Activated naive CD4-positive, alpha-beta T cell treated with anti-CD3 and anti-CD28 coated beads for 36 hours (primary cell): Measurements from ENCODE around the gene DMXL1. TPM values are rescaled to one million over a fixed set of nuclear protein-coding genes. Genes with fewer than 3 reads are reported as not detected.

ENCODE experiments used
- CTCF ChIA-PET: fragments of 350-600 bp; sonication (Branson Sonifier 250); formaldehyde crosslinking; loops from one replicate; lab custom pipeline; 2021; ENCODE audit warnings: antibody characterized with exemption; lab: Charles Lee
- DNase-seq: peaks from one replicate; pipeline ENCODE4 v3.0.0-alpha.2; 2020
- H3K27ac Mint-ChIP-seq: one replicate; pipeline ENCODE4 v1.8.0; 2021; ENCODE audit warnings: mild to moderate bottlenecking, mixed read lengths
- H3K27me3 Mint-ChIP-seq: one replicate; pipeline ENCODE4 v1.8.0; 2021; ENCODE audit warnings: low read depth, mixed read lengths
- H3K36me3 Mint-ChIP-seq: one replicate; pipeline ENCODE4 v1.8.0; 2021; ENCODE audit warnings: low read depth, mixed read lengths
- H3K4me1 Mint-ChIP-seq: one replicate; pipeline ENCODE4 v1.8.0; 2021; ENCODE audit warnings: low read depth, mixed read lengths
- H3K4me3 Mint-ChIP-seq: one replicate; pipeline ENCODE4 v1.8.0; 2021; ENCODE audit warnings: mild to moderate bottlenecking, moderate library complexity, mixed read lengths
- H3K9me3 Mint-ChIP-seq: one replicate; pipeline ENCODE4 v1.8.0; 2021; ENCODE audit warnings: mixed read lengths
- intact Hi-C: fragments of 100-400 bp; cut with micrococcal nuclease; formaldehyde crosslinking; loops from one replicate; pipeline ENCODE4 v1.15.1; 2023
- total RNA-seq, 2 experiments: library from RNA; stranded (reverse); gene quantifications; one replicate each; pipeline ENCODE4 v1.2.3, GENCODE V29; 2021

The DMXL1 gene
- total RNA-seq, 2 experiments from 2014 or later = 16.4 to 18.0 TPM

DNA sequence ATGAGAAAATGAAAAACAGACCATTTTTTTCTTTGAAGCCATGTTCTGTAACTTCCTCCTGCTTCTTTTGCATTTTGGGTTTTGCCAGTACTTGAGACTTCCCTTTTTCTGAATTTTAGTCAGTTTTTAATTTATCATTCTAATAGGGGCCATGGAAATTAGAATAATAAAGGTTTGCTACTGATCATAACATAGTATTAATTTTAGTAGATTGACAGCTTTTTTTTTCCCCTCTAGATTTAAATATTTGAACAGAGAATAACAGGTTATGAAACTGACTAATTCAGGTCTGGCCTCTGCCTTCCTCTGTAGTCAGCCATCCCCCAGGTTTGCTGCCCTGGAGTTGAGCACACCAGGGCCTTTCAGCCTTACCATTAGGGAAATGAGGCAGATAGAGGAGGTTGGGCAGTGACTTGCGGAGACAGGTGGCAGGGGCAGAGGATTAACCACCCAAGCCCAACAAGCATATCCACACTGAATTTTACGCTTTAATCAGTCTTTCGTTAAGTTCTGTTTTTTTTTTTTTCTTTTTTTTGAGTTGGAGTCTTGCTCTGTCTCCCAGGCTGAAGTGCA is 204.8 kb downstream of the DMXL1 start:
- intact Hi-C loops = loop anchor here (1.0 kb wide), 1 partner anchor 34 kb away; no protein-coding TSS in a partner anchor
- H3K9me3 Mint-ChIP-seq = no peaks in the 10 kb centered on the region
- peak overlapping the region; percentile 97 for H3K27ac Mint-ChIP-seq
- no peaks in the 10 kb centered on the region for H3K27me3 Mint-ChIP-seq
- H3K36me3 Mint-ChIP-seq = peaks cover 32% of the 10 kb centered on the region
- peak overlapping the region; percentile 49 for H3K4me3 Mint-ChIP-seq
- CTCF ChIA-PET = interaction anchor here (1.2 to 4.1 kb wide), 4 partner anchors 12 to 47 kb away, joined by 3 to 19 read pairs (median 4); no protein-coding TSS in a partner anchor
- peak; percentile 68 for DNase-seq
- peaks cover 97% of the 10 kb centered on the region for H3K4me1 Mint-ChIP-seq

DNA sequence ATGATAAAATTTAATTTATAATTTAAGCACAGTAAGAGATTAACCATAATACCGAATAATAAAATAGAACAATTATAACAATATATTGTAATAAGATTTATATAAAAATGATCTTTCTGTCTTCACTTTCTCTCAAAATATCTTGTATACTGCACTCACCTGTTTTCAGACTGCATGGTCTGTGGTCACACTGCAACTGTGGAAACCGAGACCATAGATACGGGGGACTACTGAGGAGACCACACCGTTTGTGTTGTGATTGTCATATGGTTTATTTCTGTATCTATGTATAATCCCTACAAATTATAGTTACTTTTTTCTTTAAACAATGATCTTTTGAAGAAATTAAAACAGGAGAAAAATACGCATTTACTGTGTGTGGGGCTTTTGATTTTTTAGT is 206.1 kb downstream of the DMXL1 start:
- DNase-seq = no peak
- Mint-ChIP-seq H3K36me3 (peaks cover 26% of the 10 kb centered on the region), H3K27ac (peak overlapping the region; percentile 95), H3K4me3 (peak overlapping the region; percentile 22), H3K9me3 (no peaks in the 10 kb centered on the region), H3K27me3 (no peaks in the 10 kb centered on the region), H3K4me1 (peaks cover 98% of the 10 kb centered on the region)
- intact Hi-C loops = no loop called here
- CTCF ChIA-PET = interaction anchor here (1.4 kb wide), 1 partner anchor 9 kb away, joined by 5 read pairs; no protein-coding TSS in a partner anchor

DNA sequence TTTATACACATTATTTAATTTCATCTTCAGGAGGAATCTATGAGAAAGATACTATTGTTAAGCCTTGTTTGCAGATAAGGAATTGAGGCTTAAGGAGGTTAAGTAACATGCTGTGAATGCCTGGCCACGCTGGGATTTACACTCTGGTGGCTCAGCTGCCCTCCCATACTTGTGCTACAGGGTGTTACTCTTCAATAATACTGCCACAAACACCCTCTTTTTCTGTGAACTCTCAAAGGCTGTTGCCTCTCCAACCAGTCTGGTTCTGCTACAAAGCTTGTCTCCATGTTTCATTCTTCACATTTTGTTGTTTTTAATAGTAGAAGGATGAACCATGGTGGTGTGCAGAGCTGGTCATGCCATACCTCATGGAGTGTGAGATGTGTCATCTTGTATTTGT is 208.2 kb downstream of the DMXL1 start:
- peaks cover 32% of the 10 kb centered on the region for H3K36me3 Mint-ChIP-seq
- intact Hi-C loops = loop anchor here (1.0 kb wide), 1 partner anchor 9 kb away; no protein-coding TSS in a partner anchor
- peak overlapping the region; percentile 67 for H3K4me3 Mint-ChIP-seq
- H3K27me3 Mint-ChIP-seq = no peaks in the 10 kb centered on the region
- H3K27ac Mint-ChIP-seq = peak overlapping the region; percentile 95
- no peak for DNase-seq
- H3K9me3 Mint-ChIP-seq = no peaks in the 10 kb centered on the region
- peaks cover 98% of the 10 kb centered on the region for H3K4me1 Mint-ChIP-seq
- CTCF ChIA-PET = interaction anchor here (1.1 to 1.3 kb wide), 2 partner anchors 8 to 37 kb away, joined by 3 to 4 read pairs; no protein-coding TSS in a partner anchor

DNA sequence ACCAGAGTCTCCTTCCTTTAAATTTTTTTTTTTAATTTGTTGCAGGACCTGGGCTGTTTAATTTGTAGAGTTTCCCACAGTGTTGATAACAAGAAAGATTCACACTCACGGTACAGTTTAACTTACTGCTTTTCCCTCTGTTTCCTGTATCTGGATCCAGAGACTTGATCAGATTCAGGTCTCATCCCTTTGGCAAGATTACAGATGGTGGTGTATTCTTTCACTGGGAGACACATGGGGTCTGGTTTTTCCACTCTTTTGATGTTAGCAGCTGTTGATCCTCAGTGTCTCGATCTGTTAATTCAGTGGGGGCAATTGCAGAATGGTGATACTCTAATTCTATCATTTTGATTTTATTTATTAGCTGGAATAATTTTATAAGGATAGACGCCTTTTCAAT is 209.5 kb downstream of the DMXL1 start:
- Mint-ChIP-seq H3K27ac (peak overlapping the region; percentile 82), H3K4me3 (no peak overlapping the region), H3K27me3 (no peaks in the 10 kb centered on the region), H3K9me3 (no peaks in the 10 kb centered on the region), H3K4me1 (peaks cover 97% of the 10 kb centered on the region), H3K36me3 (peaks cover 30% of the 10 kb centered on the region)
- intact Hi-C loops = no loop called here
- CTCF ChIA-PET = interaction anchor here (0.6 to 1.6 kb wide), 4 partner anchors 10 to 131 kb away, joined by 3 to 6 read pairs (median 4); no protein-coding TSS in a partner anchor
- no peak for DNase-seq

DNA sequence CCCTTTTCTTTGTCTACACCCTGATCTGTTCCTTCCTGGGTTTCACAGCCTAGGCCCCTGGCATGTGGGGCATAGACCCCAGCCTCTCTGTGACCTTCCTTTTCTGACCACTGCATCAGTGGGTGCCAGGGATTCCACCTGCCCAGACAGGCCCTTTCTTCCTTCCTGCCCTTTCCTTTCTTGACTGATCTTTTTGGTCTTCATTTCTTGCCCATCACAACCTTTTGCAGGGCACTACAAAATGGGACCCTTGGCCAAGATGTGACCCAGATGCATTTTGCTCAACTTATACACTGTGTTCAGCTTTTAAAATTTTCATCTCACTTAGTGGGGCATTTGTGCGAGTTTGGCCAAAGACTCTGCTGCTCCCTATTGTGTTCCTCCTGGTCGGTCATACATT is 211.7 kb downstream of the DMXL1 start:
- DNase-seq = no peak
- intact Hi-C loops = no loop called here
- Mint-ChIP-seq H3K4me1 (peaks cover 99% of the 10 kb centered on the region), H3K9me3 (no peaks in the 10 kb centered on the region), H3K27me3 (no peaks in the 10 kb centered on the region), H3K27ac (peak overlapping the region; percentile 90), H3K36me3 (peaks cover 23% of the 10 kb centered on the region), H3K4me3 (no peak overlapping the region)
- CTCF ChIA-PET = interaction anchor here (2.0 kb wide), 1 partner anchor 8 kb away, joined by 7 read pairs; no protein-coding TSS in a partner anchor

DNA sequence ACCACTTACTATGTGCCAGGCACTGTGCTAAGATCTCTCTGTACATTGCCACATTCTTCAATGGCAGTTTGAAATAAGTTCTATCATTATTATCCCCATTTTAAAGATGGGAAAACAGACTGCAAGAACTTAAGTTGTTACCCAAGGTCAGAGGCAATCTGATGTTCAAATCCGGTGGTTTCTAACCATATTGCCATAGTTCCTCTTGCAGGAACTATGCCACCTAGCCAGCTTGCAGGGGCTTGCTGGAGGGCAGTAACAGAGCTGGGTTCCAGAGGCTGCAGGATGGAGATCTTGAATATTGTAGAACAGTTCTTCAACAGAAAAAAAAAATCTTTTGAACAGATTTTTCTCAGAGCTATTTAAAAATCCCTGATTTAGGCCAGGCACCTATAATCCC is 213.1 kb downstream of the DMXL1 start:
- Mint-ChIP-seq H3K9me3 (no peaks in the 10 kb centered on the region), H3K36me3 (peaks cover 18% of the 10 kb centered on the region), H3K27me3 (no peaks in the 10 kb centered on the region), H3K4me3 (no peak overlapping the region), H3K27ac (peak overlapping the region; percentile 90), H3K4me1 (peaks cover 99% of the 10 kb centered on the region)
- DNase-seq = no peak
- CTCF ChIA-PET = interaction anchor here (0.6 to 2.0 kb wide), 4 partner anchors 10 to 32 kb away, joined by 3 to 7 read pairs (median 4); no protein-coding TSS in a partner anchor
- intact Hi-C loops = no loop called here

DNA sequence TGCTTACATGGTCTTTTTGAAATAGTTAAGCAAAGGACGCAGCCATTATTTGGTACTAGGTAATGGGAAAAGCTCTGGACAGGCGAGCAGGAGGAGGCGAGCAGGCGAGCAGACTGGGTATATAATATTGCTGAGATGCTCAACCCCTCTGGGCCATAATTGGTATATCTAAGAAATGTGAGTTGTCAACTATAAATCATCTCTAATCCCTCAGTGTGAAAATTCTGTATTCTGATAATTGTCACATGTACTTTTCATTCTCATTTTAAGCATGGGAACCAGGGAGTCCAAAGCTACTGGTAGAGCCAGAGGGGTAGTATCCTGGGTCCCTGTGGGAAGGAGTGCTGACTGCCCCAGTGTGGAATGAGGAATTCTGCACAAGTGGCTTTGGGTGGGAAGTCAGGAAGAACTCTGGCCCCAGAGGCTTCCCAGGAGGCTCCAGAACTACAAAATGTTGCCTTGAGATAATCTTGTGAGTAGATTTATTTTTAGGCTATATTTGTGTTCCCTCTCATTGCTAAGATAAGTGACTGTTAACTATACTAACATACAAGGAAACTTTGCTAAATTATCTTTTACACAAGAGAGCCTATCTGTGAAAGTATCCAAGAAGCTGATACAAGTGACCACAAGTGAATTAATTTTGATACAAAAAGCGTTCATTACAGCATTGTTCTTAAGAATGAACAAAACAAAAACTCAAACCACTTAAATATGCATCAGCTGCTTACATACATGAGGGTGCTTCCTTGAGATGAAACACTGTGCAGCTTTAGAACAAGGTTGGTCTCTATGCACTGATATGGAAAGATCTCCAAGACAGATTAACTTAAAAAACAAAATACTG is 214.4 kb downstream of the DMXL1 start:
- H3K4me1 Mint-ChIP-seq = peaks cover 99% of the 10 kb centered on the region
- no peaks in the 10 kb centered on the region for H3K27me3 Mint-ChIP-seq
- peak overlapping the region; percentile 90 for H3K27ac Mint-ChIP-seq
- no peaks in the 10 kb centered on the region for H3K9me3 Mint-ChIP-seq
- H3K4me3 Mint-ChIP-seq = no peak overlapping the region
- CTCF ChIA-PET = no interaction called here
- peaks cover 14% of the 10 kb centered on the region for H3K36me3 Mint-ChIP-seq
- no peak for DNase-seq
- intact Hi-C loops = no loop called here

DNA sequence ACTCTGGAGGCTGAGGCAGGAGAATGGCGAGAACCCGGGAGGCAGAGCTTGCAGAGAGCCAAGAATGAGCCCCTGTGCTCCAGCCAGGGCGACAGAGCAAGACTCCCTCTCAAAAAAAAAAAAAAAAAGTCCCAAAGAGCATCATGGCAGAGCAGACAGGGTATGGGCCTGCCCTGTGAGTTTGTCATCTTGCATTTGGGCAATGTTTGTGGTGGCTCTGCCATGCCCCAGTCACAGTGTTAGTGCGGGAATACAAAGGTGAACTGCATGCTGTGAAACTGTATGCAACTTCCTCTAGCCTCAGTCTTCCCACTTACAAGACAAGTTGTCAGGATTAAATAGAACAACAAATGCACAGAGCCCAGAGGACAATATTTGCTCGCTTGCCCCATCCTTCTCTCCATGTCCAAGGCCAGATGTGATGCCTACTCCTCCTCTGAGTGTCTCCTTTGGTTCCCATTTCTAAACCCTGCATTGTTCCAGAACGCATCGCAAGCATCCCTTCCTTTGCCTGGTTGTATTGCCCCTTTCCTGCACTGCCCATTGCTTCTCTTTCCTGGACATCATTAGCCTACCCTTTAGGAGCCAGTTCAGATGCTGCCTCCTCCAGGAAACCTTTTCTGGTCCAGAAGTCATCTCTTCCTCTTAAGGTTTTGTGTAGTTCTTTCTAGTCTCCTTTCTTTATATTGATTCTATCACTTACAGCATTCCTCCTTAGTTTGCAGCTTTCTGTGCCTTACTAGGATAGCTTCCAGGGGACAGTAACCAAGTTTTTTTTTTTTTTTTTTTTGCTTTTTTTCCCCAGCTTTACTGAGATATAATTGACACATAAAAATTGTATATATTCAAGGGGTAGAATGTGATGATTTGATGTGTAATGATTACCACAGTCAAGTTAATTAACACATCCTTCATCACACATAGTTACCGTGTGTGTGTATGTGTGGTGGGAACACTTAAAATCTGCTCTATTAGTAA is 215.9 kb downstream of the DMXL1 start:
- peak overlapping the region; percentile 66 for H3K4me3 Mint-ChIP-seq
- no peaks in the 10 kb centered on the region for H3K9me3 Mint-ChIP-seq
- H3K27me3 Mint-ChIP-seq = no peaks in the 10 kb centered on the region
- intact Hi-C loops = no loop called here
- peaks cover 17% of the 10 kb centered on the region for H3K36me3 Mint-ChIP-seq
- DNase-seq = peak; percentile 49
- peak overlapping the region; percentile 90 for H3K27ac Mint-ChIP-seq
- CTCF ChIA-PET = interaction anchor here (0.8 to 1.5 kb wide), 2 partner anchors 8 to 14 kb away, joined by 3 to 7 read pairs; no protein-coding TSS in a partner anchor
- peaks cover 97% of the 10 kb centered on the region for H3K4me1 Mint-ChIP-seq

DNA sequence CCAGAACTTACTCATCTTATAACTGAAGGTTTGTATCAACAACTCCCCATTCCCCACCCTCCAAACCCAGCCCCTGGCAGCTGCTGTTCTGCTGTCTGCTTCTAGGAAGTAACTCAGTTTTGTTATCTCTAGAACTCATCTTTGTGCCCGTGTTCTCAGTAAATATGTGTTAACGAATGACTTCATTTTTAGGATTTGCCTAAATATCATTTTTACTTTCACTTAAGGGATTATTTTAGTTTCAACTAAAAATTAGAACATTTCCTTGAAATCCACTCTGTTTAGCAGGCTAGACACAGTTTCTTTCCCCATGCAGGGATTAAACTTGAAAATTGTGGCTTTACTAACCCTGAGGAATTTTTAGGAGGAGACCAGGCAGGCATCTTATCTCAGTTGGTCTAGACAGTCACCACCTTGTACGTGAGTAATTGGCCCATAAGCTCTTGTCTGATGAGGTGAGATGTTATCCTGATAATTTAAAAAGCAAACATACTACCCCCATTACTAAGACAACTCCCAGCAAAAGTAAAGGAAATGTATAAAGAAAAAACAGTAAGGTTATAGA is 216.7 kb downstream of the DMXL1 start:
- intact Hi-C loops = loop anchor here (1.0 kb wide), 3 partner anchors 8 to 40 kb away; no protein-coding TSS in a partner anchor
- peaks cover 97% of the 10 kb centered on the region for H3K4me1 Mint-ChIP-seq
- H3K27ac Mint-ChIP-seq = peak overlapping the region; percentile 90
- no peaks in the 10 kb centered on the region for H3K27me3 Mint-ChIP-seq
- CTCF ChIA-PET = interaction anchor here (0.7 to 1.5 kb wide), 4 partner anchors 9 to 15 kb away, joined by 3 to 7 read pairs (median 3); no protein-coding TSS in a partner anchor
- peak overlapping the region; percentile 66 for H3K4me3 Mint-ChIP-seq
- peak; percentile 69 for DNase-seq
- no peaks in the 10 kb centered on the region for H3K9me3 Mint-ChIP-seq
- peaks cover 18% of the 10 kb centered on the region for H3K36me3 Mint-ChIP-seq

DNA sequence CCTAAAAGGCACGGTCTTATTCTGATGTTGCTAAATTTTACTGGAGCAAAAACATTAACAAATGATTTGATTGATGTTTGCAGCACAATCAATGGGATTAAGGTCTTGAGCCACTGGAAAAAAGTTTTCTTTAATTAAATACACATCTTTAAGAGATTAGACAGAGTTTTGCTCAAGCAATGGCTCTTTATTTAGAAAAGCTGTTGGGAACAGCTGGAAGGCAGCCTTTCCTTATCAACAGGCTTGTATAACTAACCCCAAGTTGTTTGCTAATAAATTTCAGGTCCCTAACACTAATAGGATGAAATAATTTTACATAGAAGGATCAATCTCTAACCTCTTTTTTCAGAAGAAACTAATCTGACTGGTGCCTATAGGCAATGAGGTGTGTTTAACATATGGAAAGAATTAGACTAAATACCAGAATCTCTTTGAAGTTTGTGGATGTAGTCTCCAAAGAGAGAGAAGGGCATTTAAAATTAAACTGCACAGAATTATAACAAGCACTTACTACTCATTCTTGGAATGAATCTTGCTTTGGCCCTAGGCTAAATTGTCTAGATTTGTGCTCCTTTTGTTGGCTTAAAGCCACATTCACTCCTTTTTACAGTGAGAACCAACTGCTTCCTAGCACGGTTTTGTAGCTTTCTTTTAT is 217.6 kb downstream of the DMXL1 start:
- intact Hi-C loops = loop anchor here (1.0 kb wide), 3 partner anchors 9 to 39 kb away; no protein-coding TSS in a partner anchor
- Mint-ChIP-seq H3K36me3 (peaks cover 20% of the 10 kb centered on the region), H3K27me3 (no peaks in the 10 kb centered on the region), H3K9me3 (peaks cover 4% of the 10 kb centered on the region), H3K4me1 (peaks cover 95% of the 10 kb centered on the region), H3K27ac (peak overlapping the region; percentile 90), H3K4me3 (peak overlapping the region; percentile 46)
- no peak for DNase-seq
- CTCF ChIA-PET = interaction anchor here (0.7 to 2.3 kb wide), 4 partner anchors 11 to 15 kb away, joined by 3 to 11 read pairs (median 5); no protein-coding TSS in a partner anchor
